SK-N-SH (cell line): ENCODE data around the gene PDPK1. TPM values are rescaled to one million over a fixed set of nuclear protein-coding genes. Genes with fewer than 3 reads are reported as not detected.

Experiments
- CTCF ChIA-PET: fragments of 300-600, 350-600 bp; formaldehyde crosslinking; extraction: SDS; loops from one replicate; lab custom pipeline; 2021; lab: Yijun Ruan, JAX
- POLR2A ChIA-PET: fragments of 350-600 bp; sonication (Branson Sonifier 250); formaldehyde crosslinking; extraction: SDS; loops from one replicate; lab custom pipeline; 2020; ENCODE audit warnings: antibody characterized with exemption, inconsistent platforms; lab: Yijun Ruan, JAX
- DNase-seq: peaks from one replicate; pipeline ENCODE4 v3.0.0; 2012
- H2AFZ ChIP-seq: fragments of 200-600 bp; sonication (generic); 2 replicates; pipeline ENCODE4 v1.8.1; 2016; ENCODE audit warnings: antibody characterized with exemption, mild to moderate bottlenecking, low read depth
- H3F3A ChIP-seq: fragments of 200-600 bp; sonication (generic); replicated peaks from 2 replicates; pipeline ENCODE3; 2016; ENCODE audit warnings: antibody characterized with exemption, mild to moderate bottlenecking; ENCODE audit not compliant: insufficient read depth
- H3K27ac ChIP-seq, 2 experiments: fragments of 200-500 bp in 1 of 2; fragments of 200-600 bp in 1 of 2; sonication (Bioruptor generic) in 1 of 2; sonication (generic), shearing (Covaris generic) in 1 of 2; 2 replicates each; pipeline versions ENCODE4 v1.5.1 to v1.6.1; 2014 to 2016; ENCODE audit warnings: low read depth in 2 of 2, inconsistent platforms in 1 of 2, low read length in 1 of 2, mild to moderate bottlenecking in 1 of 2, mixed read lengths in 1 of 2
- H3K27me3 ChIP-seq: fragments of 200-600 bp; sonication (generic), shearing (Covaris generic); 2 replicates; pipeline ENCODE4 v1.6.1; 2016; ENCODE audit warnings: mixed run types; ENCODE audit not compliant: insufficient read depth
- H3K36me3 ChIP-seq, 2 experiments: fragments of 200-500 bp in 1 of 2; fragments of 200-600 bp in 1 of 2; sonication (Bioruptor generic) in 1 of 2; sonication (generic) in 1 of 2; replicated peaks in 1 of 2; 2 replicates each; pipeline versions ENCODE3 to v1.5.1; 2014 to 2016; ENCODE audit warnings: low read length in 1 of 2, mild to moderate bottlenecking in 1 of 2; ENCODE audit not compliant: insufficient read depth in 2 of 2, control insufficient read depth in 1 of 2
- H3K4me1 ChIP-seq, 2 experiments: fragments of 200-500 bp in 1 of 2; fragments of 200-600 bp in 1 of 2; sonication (Bioruptor generic) in 1 of 2; sonication (generic), shearing (Covaris generic) in 1 of 2; 2 replicates each; pipeline versions ENCODE4 v1.5.1 to v1.6.1; 2014 to 2016; ENCODE audit warnings: low read depth in 1 of 2, low read length in 1 of 2, mixed run types in 1 of 2; ENCODE audit not compliant: insufficient read depth in 2 of 2, control insufficient read depth in 1 of 2
- H3K4me2 ChIP-seq: fragments of 200-600 bp; sonication (generic), shearing (Covaris generic); 2 replicates; pipeline ENCODE4 v1.6.1; 2017; ENCODE audit warnings: mixed run types
- H3K4me3 ChIP-seq, 2 experiments: fragments of 200-500 bp in 1 of 2; fragments of 200-600 bp in 1 of 2; sonication (Bioruptor generic) in 1 of 2; sonication (generic), shearing (Covaris generic) in 1 of 2; 2 replicates each; pipeline versions ENCODE4 v1.5.1 to v1.8.1; 2014 to 2016; ENCODE audit warnings: low read depth in 2 of 2, inconsistent platforms in 1 of 2, low read length in 1 of 2, mild to moderate bottlenecking in 1 of 2, mixed read lengths in 1 of 2, moderate library complexity in 1 of 2
- H3K79me2 ChIP-seq: fragments of 200-600 bp; sonication (generic); 2 replicates; pipeline ENCODE4 v1.8.1; 2017; ENCODE audit warnings: mild to moderate bottlenecking; ENCODE audit not compliant: insufficient read depth
- H3K9ac ChIP-seq: fragments of 200-600 bp; sonication (generic); 2 replicates; pipeline ENCODE4 v1.6.1; 2017; ENCODE audit warnings: mixed run types
- H3K9me2 ChIP-seq: fragments of 200-600 bp; sonication (generic); 2 replicates; pipeline ENCODE4 v1.6.1; 2017; ENCODE audit warnings: mixed run types
- H3K9me3 ChIP-seq: fragments of 200-600 bp; sonication (generic); 2 replicates; pipeline ENCODE4 v1.6.1; 2017; ENCODE audit warnings: mixed run types, mild to moderate bottlenecking, moderate library complexity
- H4K20me1 ChIP-seq: fragments of 200-600 bp; sonication (generic); 2 replicates; pipeline ENCODE4 v1.6.1; 2017; ENCODE audit warnings: mild to moderate bottlenecking, mixed run types; ENCODE audit not compliant: insufficient read depth
- EP300 ChIP-seq, 2 experiments: IDR thresholded peaks; 2 replicates each; pipeline versions ENCODE4 v1.4.0 to v1.6.1; 2012; ENCODE audit warnings: borderline replicate concordance in 1 of 2, low read depth in 1 of 2, low read length in 1 of 2
- EZH2phosphoT487 ChIP-seq: fragments of 200-600 bp; sonication (generic); IDR thresholded peaks from 2 replicates; pipeline ENCODE4 v1.6.1; 2017; ENCODE audit warnings: low read depth, mixed run types, mild to moderate bottlenecking, antibody characterized with exemption, moderate library complexity, borderline replicate concordance
- FOSL2 ChIP-seq: IDR thresholded peaks from 2 replicates; pipeline ENCODE4 v1.4.0; 2012; ENCODE audit warnings: low read depth, mild to moderate bottlenecking, moderate library complexity, borderline replicate concordance
- FOXJ3 ChIP-seq: sonication (generic); formaldehyde crosslinking; IDR thresholded peaks from 2 replicates; pipeline ENCODE4 v1.5.1; 2020; ENCODE audit warnings: mild to moderate bottlenecking, missing genetic modification reagents
- JUND ChIP-seq: IDR thresholded peaks from 2 replicates; pipeline ENCODE4 v1.4.0; 2012
- NFIC ChIP-seq: IDR thresholded peaks from 2 replicates; pipeline ENCODE4 v1.4.0; 2012; ENCODE audit warnings: borderline replicate concordance
- NRF1 ChIP-seq: IDR thresholded peaks from 2 replicates; pipeline ENCODE4 v1.6.1; 2012; ENCODE audit warnings: low read depth, mild to moderate bottlenecking, low read length
- RAD21 ChIP-seq: IDR thresholded peaks from 2 replicates; pipeline ENCODE4 v1.6.1; 2012; ENCODE audit warnings: mild to moderate bottlenecking, low read length
- RCOR1 ChIP-seq: fragments of 150-350 bp; IDR thresholded peaks from 2 replicates; pipeline ENCODE4 v1.6.1; 2017; ENCODE audit warnings: antibody characterized with exemption, low read length
- RFX5 ChIP-seq: IDR thresholded peaks from 2 replicates; pipeline ENCODE4 v1.6.1; 2012; ENCODE audit warnings: mild to moderate bottlenecking, improper control_type of control experiment, low read length
- SIN3A ChIP-seq: IDR thresholded peaks from 2 replicates; pipeline ENCODE4 v1.6.1; 2012; ENCODE audit warnings: low read depth, mild to moderate bottlenecking, low read length, moderate library complexity, borderline replicate concordance
- TAF1 ChIP-seq: IDR thresholded peaks from 2 replicates; pipeline ENCODE4 v1.6.1; 2012; ENCODE audit warnings: low read depth, mild to moderate bottlenecking, low read length, moderate library complexity, borderline replicate concordance
- WGBS: methylation state at CpG from one replicate; pipeline ENCODE4 v1.1.6; 2017; ENCODE audit warnings: low lambda C conversion rate; 5-methylcytosine and 5-hydroxymethylcytosine counted together
- polyA plus RNA-seq, 3 experiments: library from polyadenylated mRNA; depleted of rRNA; stranded (reverse); fragments of >200 nt; gene quantifications; 2 replicates each; pipeline ENCODE4 v1.2.3, GENCODE V29; 2012
- TF ChIP-seq, protein P1 (sequence below): IDR thresholded peaks from 2 replicates; pipeline ENCODE4; 2012
- TF ChIP-seq, protein P2 (sequence below): fragments of 200-600 bp; sonication (generic); IDR thresholded peaks from 2 replicates; pipeline ENCODE4 v1.6.1; 2017; ENCODE audit warnings: antibody characterized with exemption, mild to moderate bottlenecking, moderate library complexity
- TF ChIP-seq, protein P3 (sequence below): fragments of 150-350 bp; IDR thresholded peaks from 2 replicates; pipeline ENCODE4 v1.6.1; 2016; ENCODE audit warnings: mild to moderate bottlenecking, low read depth, low read length
- TF ChIP-seq, protein P4 (sequence below): IDR thresholded peaks from 2 replicates; pipeline ENCODE4 v1.4.0; 2012; ENCODE audit warnings: low read depth
- TF ChIP-seq, protein P5 (sequence below): fragments of 150-350 bp; IDR thresholded peaks from 2 replicates; pipeline ENCODE4 v1.6.1; 2017; ENCODE audit warnings: antibody characterized with exemption, low read length, low read depth, borderline replicate concordance
- TF ChIP-seq, protein P6 (sequence below): IDR thresholded peaks from 2 replicates; pipeline ENCODE4 v1.4.0; 2012; ENCODE audit warnings: low read depth, borderline replicate concordance
- TF ChIP-seq, protein P7 (sequence below): IDR thresholded peaks from 2 replicates; pipeline ENCODE4 v1.4.0; 2012; ENCODE audit warnings: low read depth, borderline replicate concordance

PDPK1 gene
- polyA plus RNA-seq, 1 of the 3 experiments (the other 2 are of a cell fraction): 22.0 TPM

DNA sequence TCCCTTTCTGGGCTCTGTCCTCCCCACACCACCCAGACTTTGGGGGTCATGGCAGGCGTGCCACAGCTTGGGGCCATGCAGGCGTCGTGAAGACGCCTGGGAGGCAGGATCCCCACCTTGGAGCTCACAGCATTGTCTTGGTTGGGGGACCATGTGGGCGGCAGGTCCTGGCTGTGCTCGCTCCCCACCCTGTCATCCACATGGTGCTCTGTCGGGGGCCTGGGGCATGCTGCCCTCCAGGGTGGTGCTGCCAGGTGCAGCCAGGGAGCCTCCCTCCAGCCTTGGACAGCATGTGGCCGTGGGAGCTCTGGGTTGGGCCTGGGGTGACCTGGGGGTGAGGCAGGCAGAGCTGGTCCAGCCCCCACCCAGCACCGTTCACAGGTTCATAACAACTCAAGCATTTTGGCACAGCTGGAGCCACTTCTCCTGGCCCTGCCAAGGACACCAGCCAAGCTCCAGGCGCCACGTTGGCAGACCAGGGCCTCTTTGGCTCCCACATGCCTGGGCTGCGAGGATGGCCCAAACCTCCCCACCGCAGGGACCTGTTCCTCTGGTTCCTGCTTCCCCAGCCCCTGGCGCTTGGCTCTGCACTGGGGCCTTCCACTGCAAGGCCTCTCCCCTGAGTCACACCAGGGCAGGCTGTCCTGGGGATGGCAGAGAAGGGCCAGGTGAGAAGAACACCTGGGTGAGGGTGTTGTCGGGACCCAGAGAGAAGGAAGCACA lies 39.1 kb upstream of the PDPK1 start:
- 0 out of 2 replicates have a peak, but pooled peaks cover 4% of the 10 kb centered on the region for H4K20me1 ChIP-seq
- no peak overlapping the region for H2AFZ ChIP-seq
- no peak overlapping the region; a peak in 1 of 4 replicates for H3K27ac ChIP-seq
- no peak overlapping the region for H3K4me2 ChIP-seq
- H3K36me3 ChIP-seq: peaks cover 0 to 16% of the 10 kb centered on the region in 2 experiments
- peaks cover 2% of the 10 kb centered on the region for H3F3A ChIP-seq
- no peak overlapping the region for H3K9ac ChIP-seq
- H3K79me2 ChIP-seq: no peaks in the 10 kb centered on the region
- H3K9me3 ChIP-seq: no peaks in the 10 kb centered on the region
- peaks cover 0 to 27% of the 10 kb centered on the region in 2 experiments; a peak in 1 of 4 replicates for H3K4me1 ChIP-seq
- WGBS: 89% methylated on average over 3 of the region's 15 CpGs
- TF ChIP-seq JUND: no peak
- no peak for TF ChIP-seq TAF1
- TF ChIP-seq NRF1: no peak
- TF ChIP-seq FOSL2: no peak
- no peak for TF ChIP-seq RFX5
- TF ChIP-seq RAD21: no peak
- no peak for TF ChIP-seq FOXJ3
- no peak for TF ChIP-seq SIN3A
- TF ChIP-seq RCOR1: no peak
- TF ChIP-seq, protein P1, sequence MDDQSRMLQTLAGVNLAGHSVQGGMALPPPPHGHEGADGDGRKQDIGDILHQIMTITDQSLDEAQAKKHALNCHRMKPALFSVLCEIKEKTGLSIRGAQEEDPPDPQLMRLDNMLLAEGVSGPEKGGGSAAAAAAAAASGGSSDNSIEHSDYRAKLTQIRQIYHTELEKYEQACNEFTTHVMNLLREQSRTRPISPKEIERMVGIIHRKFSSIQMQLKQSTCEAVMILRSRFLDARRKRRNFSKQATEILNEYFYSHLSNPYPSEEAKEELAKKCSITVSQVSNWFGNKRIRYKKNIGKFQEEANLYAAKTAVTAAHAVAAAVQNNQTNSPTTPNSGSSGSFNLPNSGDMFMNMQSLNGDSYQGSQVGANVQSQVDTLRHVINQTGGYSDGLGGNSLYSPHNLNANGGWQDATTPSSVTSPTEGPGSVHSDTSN: no peak
- TF ChIP-seq, protein P2, sequence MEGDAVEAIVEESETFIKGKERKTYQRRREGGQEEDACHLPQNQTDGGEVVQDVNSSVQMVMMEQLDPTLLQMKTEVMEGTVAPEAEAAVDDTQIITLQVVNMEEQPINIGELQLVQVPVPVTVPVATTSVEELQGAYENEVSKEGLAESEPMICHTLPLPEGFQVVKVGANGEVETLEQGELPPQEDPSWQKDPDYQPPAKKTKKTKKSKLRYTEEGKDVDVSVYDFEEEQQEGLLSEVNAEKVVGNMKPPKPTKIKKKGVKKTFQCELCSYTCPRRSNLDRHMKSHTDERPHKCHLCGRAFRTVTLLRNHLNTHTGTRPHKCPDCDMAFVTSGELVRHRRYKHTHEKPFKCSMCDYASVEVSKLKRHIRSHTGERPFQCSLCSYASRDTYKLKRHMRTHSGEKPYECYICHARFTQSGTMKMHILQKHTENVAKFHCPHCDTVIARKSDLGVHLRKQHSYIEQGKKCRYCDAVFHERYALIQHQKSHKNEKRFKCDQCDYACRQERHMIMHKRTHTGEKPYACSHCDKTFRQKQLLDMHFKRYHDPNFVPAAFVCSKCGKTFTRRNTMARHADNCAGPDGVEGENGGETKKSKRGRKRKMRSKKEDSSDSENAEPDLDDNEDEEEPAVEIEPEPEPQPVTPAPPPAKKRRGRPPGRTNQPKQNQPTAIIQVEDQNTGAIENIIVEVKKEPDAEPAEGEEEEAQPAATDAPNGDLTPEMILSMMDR: no peak
- TF ChIP-seq NFIC: no peak
- TF ChIP-seq, protein P3, sequence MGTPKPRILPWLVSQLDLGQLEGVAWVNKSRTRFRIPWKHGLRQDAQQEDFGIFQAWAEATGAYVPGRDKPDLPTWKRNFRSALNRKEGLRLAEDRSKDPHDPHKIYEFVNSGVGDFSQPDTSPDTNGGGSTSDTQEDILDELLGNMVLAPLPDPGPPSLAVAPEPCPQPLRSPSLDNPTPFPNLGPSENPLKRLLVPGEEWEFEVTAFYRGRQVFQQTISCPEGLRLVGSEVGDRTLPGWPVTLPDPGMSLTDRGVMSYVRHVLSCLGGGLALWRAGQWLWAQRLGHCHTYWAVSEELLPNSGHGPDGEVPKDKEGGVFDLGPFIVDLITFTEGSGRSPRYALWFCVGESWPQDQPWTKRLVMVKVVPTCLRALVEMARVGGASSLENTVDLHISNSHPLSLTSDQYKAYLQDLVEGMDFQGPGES: no peak
- TF ChIP-seq, protein P4, sequence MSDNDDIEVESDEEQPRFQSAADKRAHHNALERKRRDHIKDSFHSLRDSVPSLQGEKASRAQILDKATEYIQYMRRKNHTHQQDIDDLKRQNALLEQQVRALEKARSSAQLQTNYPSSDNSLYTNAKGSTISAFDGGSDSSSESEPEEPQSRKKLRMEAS: no peak
- no peak for TF ChIP-seq EZH2phosphoT487
- TF ChIP-seq, protein P5, sequence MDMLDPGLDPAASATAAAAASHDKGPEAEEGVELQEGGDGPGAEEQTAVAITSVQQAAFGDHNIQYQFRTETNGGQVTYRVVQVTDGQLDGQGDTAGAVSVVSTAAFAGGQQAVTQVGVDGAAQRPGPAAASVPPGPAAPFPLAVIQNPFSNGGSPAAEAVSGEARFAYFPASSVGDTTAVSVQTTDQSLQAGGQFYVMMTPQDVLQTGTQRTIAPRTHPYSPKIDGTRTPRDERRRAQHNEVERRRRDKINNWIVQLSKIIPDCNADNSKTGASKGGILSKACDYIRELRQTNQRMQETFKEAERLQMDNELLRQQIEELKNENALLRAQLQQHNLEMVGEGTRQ: no peak
- TF ChIP-seq EP300 (IDR thresholded peaks at IDR 0.05; ENCODE audit: borderline replicate concordance in 1 of 2, low read depth in 1 of 2, low read length in 1 of 2): no peak
- TF ChIP-seq, protein P6, sequence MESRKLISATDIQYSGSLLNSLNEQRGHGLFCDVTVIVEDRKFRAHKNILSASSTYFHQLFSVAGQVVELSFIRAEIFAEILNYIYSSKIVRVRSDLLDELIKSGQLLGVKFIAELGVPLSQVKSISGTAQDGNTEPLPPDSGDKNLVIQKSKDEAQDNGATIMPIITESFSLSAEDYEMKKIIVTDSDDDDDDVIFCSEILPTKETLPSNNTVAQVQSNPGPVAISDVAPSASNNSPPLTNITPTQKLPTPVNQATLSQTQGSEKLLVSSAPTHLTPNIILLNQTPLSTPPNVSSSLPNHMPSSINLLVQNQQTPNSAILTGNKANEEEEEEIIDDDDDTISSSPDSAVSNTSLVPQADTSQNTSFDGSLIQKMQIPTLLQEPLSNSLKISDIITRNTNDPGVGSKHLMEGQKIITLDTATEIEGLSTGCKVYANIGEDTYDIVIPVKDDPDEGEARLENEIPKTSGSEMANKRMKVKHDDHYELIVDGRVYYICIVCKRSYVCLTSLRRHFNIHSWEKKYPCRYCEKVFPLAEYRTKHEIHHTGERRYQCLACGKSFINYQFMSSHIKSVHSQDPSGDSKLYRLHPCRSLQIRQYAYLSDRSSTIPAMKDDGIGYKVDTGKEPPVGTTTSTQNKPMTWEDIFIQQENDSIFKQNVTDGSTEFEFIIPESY: no peak
- TF ChIP-seq, protein P7, sequence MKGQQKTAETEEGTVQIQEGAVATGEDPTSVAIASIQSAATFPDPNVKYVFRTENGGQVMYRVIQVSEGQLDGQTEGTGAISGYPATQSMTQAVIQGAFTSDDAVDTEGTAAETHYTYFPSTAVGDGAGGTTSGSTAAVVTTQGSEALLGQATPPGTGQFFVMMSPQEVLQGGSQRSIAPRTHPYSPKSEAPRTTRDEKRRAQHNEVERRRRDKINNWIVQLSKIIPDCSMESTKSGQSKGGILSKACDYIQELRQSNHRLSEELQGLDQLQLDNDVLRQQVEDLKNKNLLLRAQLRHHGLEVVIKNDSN: no peak
- ChIA-PET POLR2A (interaction anchor here (0.6 kb wide), 1 partner anchor 503 kb away, joined by 3 read pairs; no protein-coding TSS in a partner anchor), CTCF (interaction anchor here (0.9 to 4.3 kb wide), 6 partner anchors 12 to 78 kb away, joined by 3 to 95 read pairs (median 5); partner anchors contain the start of genes NTN3, TBC1D24 and TEDC2)
- no peak for DNase-seq
- no peaks in the 10 kb centered on the region for H3K27me3 ChIP-seq
- H3K4me3 ChIP-seq: no peak overlapping the region
- no peaks in the 10 kb centered on the region for H3K9me2 ChIP-seq
